HG03139 (cell line): ENCODE data around the gene CFD.
"Not testable (repeated sequence)": the region's sequence is repeated elsewhere in the genome, so short reads cannot be mapped to it uniquely, and the experiment has no call there.

Experiments
- ATAC-seq: cut with Tn5 transposase; IDR thresholded peaks from one replicate; pipeline ENCODE4 v1.9.1; 2021; ENCODE audit not compliant: unreplicated experiment

CFD gene

GRCh38 chr19:887599-887998 is 28.1 kb downstream of the CFD start:
- no peak for ATAC-seq

- ATAC-seq = no peak
Measured at GRCh38 chr19:888581-889385, 29.3 kb downstream of the CFD start.

DNA sequence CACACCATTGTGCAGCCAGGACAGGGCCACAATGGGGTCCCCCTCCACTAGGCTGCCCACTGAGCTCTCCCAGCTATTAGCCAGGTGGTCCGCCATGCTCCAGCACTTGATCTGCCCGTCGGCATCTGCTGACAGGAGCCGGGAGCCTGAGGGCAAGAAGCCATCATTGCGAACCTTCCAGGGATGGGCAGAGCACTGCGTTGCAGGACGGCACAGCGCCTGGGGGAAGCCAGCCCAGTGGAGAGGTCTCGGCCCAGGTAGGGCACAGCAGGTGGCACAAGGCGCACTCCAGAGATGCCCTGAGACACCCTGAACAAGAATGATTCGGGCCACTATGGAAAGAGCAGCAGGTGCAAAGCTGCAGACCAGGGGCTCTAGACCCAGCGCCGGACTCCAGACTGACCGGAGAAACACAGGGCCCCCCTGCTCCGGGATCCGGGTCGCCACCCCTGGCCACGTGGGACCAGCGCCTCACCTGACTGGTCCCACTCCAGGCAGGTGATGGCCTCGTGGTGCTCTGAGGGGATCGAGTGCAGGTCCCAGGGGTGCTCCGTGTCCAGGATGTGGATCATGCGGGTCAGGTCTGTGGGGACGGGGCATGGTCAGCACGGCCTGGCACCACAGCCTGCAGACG is 30.3 kb downstream of the CFD start:
- no peak for ATAC-seq

GRCh38 chr19:890831-891230 is 31.4 kb downstream of the CFD start:
- ATAC-seq = no peak

DNA sequence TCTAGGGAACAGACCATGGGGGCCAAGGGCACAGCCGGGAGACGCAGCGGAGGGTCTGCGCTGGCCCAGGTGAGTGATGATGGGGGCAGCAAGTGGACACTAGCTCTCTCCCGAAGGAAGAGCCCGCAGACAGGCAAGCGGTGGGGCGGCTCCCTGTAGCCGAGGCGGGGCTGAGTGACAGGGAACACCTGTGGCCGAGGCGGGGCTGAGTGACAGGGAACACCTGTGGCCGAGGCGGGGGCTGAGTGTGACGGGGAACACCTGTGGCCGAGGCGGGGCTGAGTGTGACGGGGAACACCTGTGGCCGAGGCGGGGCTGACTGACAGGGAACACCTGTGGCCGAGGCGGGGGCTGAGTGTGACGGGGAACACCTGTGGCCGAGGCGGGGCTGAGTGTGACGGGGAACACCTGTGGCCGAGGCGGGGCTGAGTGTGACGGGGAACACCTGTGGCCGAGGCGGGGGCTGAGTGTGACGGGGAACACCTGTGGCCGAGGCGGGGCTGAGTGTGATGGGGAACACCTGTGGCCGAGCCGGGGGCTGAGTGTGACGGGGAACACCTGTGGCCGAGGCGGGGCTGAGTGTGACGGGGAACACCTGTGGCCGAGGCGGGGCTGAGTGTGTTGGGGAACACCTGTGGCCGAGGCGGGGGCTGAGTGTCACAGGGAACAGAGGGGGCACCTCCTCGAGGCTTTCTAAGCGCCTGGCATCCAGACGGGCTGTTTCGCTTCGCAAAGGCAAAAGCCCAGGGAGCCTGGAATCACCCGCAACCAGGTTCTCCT is 32.1 kb downstream of the CFD start:
- ATAC-seq = not testable (repeated sequence)

- no peak for ATAC-seq
Measured at GRCh38 chr19:892243-892893, 32.9 kb downstream of the CFD start.

- peak; percentile 79 for ATAC-seq
Measured at GRCh38 chr19:892894-893689, 33.6 kb downstream of the CFD start, which contains the start of the genes MED16 and RNU6-9. Gene MED16 (minus strand): TSS chr19:893187. CDS start chr19:891131, 2,056 bp downstream. Gene RNU6-9 (plus strand): TSS chr19:893484.

- no peak for ATAC-seq
Measured at GRCh38 chr19:896434-896833, 37.0 kb downstream of the CFD start.

GRCh38 chr19:896999-897398 is 37.5 kb downstream of the CFD start:
- no peak for ATAC-seq

- ATAC-seq = no peak
Measured at GRCh38 chr19:897442-898039, 38.1 kb downstream of the CFD start.

DNA sequence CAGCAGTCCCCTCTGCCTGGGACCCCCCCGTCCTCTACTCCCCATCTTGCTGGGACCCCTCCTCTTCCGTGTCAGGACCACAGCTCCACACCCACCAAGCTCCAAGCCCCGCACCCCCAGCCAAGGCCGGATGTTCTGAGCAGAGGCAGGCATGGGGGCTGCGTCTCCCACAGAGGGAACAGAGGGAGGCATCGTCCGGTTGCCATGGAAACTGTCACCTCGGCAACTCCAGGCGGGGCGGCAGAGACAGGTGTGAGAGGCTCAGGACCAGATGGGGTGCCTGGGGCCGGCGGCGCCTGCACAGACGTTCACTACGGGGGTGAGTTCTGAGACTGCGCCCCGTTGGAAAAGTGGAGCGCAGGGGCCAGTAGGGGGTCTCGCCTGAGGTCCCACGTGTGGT is 39.2 kb downstream of the CFD start:
- ATAC-seq = no peak

DNA sequence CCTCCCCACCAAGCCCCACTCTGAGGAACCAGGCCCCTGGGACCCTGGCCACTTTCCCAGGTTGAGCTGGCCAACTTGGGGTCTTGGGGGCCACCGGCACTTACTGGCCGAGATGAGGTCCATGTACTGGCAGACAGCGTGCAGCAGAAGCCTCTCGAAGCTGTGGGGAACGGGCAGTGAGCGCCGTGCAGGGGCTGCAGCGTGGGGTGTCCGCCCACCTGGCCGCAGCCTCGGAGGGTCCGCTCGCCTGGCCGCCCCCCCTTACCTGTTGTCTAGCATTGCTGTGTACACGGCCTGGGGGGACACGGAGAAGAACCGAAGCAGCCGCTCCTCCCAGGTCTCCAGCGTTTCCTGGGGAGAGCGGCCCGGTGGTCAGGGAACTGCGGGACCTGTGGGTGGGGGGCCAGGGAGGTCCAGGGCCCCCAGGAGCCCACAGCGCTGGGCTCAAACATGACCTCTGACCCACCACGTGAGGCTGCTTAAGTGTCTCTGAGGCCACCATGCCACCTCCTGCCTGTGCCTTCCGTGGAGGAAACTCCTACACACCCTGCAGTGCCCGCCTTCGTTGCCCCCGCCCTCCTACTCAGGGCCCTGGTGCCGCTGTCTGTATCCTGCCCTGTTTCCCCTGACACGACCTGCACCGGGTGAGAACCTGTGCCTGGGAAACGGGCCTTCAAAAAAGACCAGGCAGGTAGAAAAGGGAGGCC is 40.0 kb downstream of the CFD start:
- ATAC-seq = no peak

DNA sequence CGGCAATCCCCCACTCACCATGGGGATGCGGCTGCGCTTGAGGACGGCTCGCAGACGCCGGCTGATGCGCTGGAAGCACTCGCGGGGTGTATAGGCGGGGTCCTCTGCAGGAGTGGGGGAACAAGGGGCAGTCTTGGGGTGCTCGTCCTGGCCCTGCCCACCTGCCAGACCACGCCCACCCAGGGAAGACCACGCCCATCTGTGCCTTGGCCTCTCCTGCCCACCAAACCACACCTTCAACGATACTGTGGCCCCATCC is 40.5 kb downstream of the CFD start:
- no peak for ATAC-seq

DNA sequence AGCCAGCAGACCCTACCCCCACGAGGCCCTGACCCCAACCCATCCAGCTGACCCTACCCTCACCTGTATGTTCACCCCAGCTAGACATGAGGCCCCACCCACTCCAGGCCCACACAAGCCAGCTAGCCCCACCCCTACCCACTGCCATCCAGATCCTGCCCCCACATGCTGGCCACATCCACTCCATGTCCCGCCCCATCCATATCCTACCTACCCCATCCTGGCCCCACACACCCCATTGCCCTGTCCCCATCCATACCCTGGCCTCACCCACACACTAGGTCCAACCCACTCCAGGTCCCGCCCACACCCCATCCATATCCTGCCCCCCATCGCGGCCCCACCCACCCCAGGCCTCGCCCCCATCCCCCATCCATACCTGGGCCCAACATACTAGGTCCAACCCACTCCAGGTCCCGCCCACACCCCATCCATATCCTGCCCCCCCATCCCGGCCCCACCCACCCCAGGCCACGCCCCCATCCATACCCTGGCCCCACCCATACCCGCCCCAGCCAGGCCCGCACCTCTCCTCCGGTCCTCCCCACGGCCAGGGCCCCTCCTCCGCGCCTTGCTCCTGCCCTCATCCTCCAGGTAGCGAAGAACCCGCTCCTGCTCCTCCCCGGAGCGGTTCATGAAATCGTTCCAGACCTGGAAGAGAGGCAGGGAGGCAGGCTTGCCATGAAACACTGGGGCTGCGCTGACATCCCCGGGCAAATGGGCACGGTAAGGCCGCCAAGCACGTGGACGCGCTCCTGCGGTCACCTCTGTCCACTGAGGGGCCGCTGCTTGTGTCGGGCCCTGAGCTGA is 41.0 kb downstream of the CFD start:
- ATAC-seq = no peak

DNA sequence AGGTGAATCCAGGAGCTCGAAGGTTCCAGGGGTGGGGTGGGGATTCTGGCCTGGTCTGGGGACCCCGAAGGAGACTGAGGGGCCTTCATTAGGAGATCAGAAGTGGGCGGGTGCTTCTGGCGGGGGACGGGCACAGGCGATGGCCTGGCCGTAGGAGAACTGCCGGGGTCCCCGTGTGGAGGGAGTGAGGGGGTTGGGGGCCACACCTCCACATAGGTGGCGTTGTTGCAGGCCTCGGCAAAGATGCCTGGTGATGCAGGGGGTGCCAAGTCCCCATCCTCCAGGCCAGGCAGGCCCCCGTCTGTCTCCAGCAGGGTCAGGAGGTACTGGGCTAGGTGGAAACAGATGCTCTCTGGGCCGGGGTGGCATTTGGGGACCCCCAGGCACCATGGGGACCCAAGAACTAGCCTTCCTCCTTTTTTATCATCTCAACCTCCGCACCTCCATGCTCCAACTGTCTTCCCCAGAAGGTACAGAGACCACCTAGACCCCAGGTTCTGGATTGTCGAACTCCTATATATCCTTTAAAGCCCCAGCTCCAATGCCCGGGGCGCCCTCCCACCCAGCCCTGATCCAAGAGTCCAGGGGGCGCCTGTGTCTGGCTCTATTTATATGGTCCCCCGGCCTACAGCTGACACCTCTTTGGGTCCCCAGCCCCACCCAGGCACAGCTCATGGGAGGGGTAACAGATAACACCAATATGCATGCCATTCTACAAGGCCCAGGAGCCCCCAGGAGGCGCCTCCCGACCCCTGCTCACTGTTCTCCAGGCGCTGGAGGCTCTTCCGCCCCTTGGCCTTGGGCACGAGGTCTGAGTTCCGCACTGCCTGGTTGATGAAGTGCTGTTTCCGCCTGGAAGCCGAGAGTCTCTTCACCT is 42.0 kb downstream of the CFD start:
- ATAC-seq = no peak

GRCh38 chr19:902093-902370 is 42.6 kb downstream of the CFD start:
- no peak for ATAC-seq

DNA sequence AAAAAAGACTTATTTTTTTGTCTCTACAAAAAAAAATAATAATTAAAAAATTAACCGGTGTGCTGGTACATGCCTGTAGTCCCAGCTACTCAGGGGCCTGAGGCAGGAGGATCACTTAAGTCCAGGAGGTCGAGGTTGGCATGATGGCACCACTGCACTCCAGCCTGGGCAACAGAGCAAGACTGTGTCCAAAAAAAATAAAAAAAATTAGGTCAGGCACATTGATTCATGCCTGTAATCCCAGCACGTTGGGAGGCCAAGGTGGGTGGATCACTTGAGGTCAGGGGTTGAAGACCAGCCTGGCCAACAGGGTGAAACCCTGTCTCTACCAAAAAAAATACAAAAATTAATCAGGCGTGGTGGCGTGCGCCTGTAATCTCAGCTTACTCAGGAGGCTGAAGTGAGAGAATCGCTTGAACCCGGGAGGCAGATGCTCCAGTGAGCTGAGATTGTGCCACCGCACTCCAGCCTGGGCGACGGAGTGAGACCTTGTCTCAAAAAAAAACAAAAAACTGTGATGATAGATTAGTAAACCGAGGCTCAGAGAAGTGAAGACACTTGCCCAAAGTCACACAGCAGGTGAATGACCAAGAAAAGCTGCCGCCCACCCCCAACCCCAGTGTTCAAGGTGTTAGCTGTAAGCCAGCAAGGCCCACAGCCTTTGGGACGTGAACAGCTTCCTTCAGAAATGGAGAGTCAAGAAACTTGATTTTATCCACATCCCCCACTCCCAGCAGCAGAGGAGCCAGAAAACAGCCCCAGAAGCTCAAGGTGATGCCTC is 43.2 kb downstream of the CFD start:
- no peak for ATAC-seq
